ENCODE results near the gene APBA1. TPM values are rescaled to one million over a fixed set of nuclear protein-coding genes. Genes with fewer than 3 reads are reported as not detected.
A peak's percentile ranks its signal among the peaks of the same experiment; 100 is the strongest.

APBA1 gene
- total and polyA plus RNA-seq, 4 experiments from 2014 or later: 0.83 to 2.0 (median 0.90) TPM; not detected in 1

- Histone ChIP-seq H3K4me3 (ENCODE audit: low read length in 2 of 2) (no peak overlapping the region), H3K27ac (ENCODE audit: low read depth, low read length) (no peak overlapping the region), H3K4me1 (ENCODE audit: insufficient read depth, low read length) (no peaks in the 10 kb centered on the region), H3K36me3 (ENCODE audit: insufficient read depth, low read length) (no peaks in the 10 kb centered on the region), H3K27me3 (ENCODE audit: insufficient read depth, low read length) (no peaks in the 10 kb centered on the region), H3K9me3 (ENCODE audit: control insufficient read depth in 1 of 2, low read length in 2 of 2) (peaks cover 0 to 11% of the 10 kb centered on the region in 2 donors)
- Mint-ChIP-seq H3K4me1 (no peaks in the 10 kb centered on the region), H3K36me3 (peaks cover 3 to 4% of the 10 kb centered on the region in 2 donors), H3K4me3 (no peak overlapping the region), H3K27ac (no peak overlapping the region), H3K27me3 (peaks cover 8 to 12% of the 10 kb centered on the region in 2 donors), H3K9me3 (peaks cover 0 to 70% (median 44%) of the 10 kb centered on the region in 8 donors)
- intact Hi-C loops (cut with micrococcal nuclease): no loop called here
- POLR2A ChIA-PET (ENCODE audit: partially characterized antibody): no interaction called here
- CTCF ChIA-PET (ENCODE audit: partially characterized antibody): no interaction called here
- no peak for DNase-seq
These were observed 24.6 kb upstream of the APBA1 start for GRCh38 chr9:69696802-69697201.

DNA sequence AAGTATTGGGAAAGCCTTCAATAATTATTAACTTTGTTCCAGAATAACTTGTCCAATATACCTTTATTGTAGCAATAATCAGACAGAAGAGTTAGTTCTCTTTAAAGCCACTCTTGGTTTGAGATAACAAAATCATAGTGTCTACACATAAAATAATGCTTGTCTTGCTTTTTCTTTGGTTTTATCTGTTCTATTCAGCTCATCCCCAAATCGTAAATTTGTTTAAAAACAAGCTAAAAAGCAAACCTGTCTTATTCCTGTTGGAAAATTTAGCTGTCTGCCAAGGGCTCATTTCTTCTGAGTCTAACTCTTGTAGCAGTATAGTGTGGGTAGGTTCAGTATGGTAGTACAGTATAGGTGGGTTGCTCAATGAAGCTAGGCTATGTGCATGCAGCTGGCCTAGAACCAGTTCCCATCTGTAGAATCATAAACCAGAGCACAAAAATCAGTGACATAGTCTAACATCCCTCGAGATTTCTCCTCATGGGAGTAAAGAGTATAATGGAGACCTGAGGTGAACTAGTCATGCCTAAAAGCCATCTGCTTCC is 17.9 kb upstream of the APBA1 start:
- peaks cover 3 to 12% of the 10 kb centered on the region in 2 donors for H3K27me3 Mint-ChIP-seq
- H3K27ac Mint-ChIP-seq: no peak overlapping the region
- H3K27me3 ChIP-seq (ENCODE audit: insufficient read depth, low read length): no peaks in the 10 kb centered on the region
- no peaks in the 10 kb centered on the region for H3K4me1 ChIP-seq (ENCODE audit: insufficient read depth, low read length)
- H3K9me3 Mint-ChIP-seq: peaks cover 0 to 18% (median 3%) of the 10 kb centered on the region in 8 donors
- CTCF ChIA-PET (ENCODE audit: partially characterized antibody): interaction anchor here (1.2 kb wide), 1 partner anchor 17 kb away, joined by 3 read pairs; no protein-coding TSS in a partner anchor
- no peak for DNase-seq
- H3K4me3 ChIP-seq (ENCODE audit: low read length in 2 of 2): no peak overlapping the region
- H3K4me3 Mint-ChIP-seq: no peak overlapping the region
- no peaks in the 10 kb centered on the region for H3K36me3 ChIP-seq (ENCODE audit: insufficient read depth, low read length)
- H3K9me3 ChIP-seq (ENCODE audit: control insufficient read depth in 1 of 2, low read length in 2 of 2): no peaks in the 10 kb centered on the region
- intact Hi-C loops (cut with micrococcal nuclease): no loop called here
- no peaks in the 10 kb centered on the region for H3K4me1 Mint-ChIP-seq
- POLR2A ChIA-PET (ENCODE audit: partially characterized antibody): no interaction called here
- H3K27ac ChIP-seq (ENCODE audit: low read depth, low read length): no peak overlapping the region
- H3K36me3 Mint-ChIP-seq: no peaks in the 10 kb centered on the region

- no peaks in the 10 kb centered on the region for H3K27me3 ChIP-seq (ENCODE audit: insufficient read depth, low read length)
- Mint-ChIP-seq H3K4me3 (no peak overlapping the region), H3K27ac (no peak overlapping the region), H3K36me3 (no peaks in the 10 kb centered on the region), H3K27me3 (peaks cover 2 to 6% of the 10 kb centered on the region in 2 donors), H3K9me3 (no peaks in the 10 kb centered on the region), H3K4me1 (no peaks in the 10 kb centered on the region)
- H3K36me3 ChIP-seq (ENCODE audit: insufficient read depth, low read length): no peaks in the 10 kb centered on the region
- H3K4me1 ChIP-seq (ENCODE audit: insufficient read depth, low read length): no peaks in the 10 kb centered on the region
- ChIA-PET POLR2A (ENCODE audit: partially characterized antibody) (no interaction called here), CTCF (ENCODE audit: partially characterized antibody) (no interaction called here)
- H3K27ac ChIP-seq (ENCODE audit: low read depth, low read length): no peak overlapping the region
- DNase-seq: no peak
- intact Hi-C loops (cut with micrococcal nuclease): no loop called here
- H3K4me3 ChIP-seq (ENCODE audit: low read length in 2 of 2): no peak overlapping the region
- no peaks in the 10 kb centered on the region for H3K9me3 ChIP-seq (ENCODE audit: control insufficient read depth in 1 of 2, low read length in 2 of 2)
These were observed 11.8 kb upstream of the APBA1 start for GRCh38 chr9:69683927-69684326.

- POLR2A ChIA-PET (ENCODE audit: partially characterized antibody): no interaction called here
- CTCF ChIA-PET (ENCODE audit: partially characterized antibody): no interaction called here
- no peak for DNase-seq
- Mint-ChIP-seq H3K36me3 (no peaks in the 10 kb centered on the region), H3K4me1 (peaks cover 7 to 12% (median 8%) of the 10 kb centered on the region in 4 donors), H3K27me3 (peaks cover 7 to 17% of the 10 kb centered on the region in 2 donors), H3K27ac (no peak overlapping the region), H3K4me3 (no peak overlapping the region), H3K9me3 (no peaks in the 10 kb centered on the region)
- H3K27me3 ChIP-seq (ENCODE audit: insufficient read depth, low read length): no peaks in the 10 kb centered on the region
- no peaks in the 10 kb centered on the region for H3K4me1 ChIP-seq (ENCODE audit: insufficient read depth, low read length)
- H3K4me3 ChIP-seq (ENCODE audit: low read length in 2 of 2): no peak overlapping the region
- no peak overlapping the region for H3K27ac ChIP-seq (ENCODE audit: low read depth, low read length)
- no peaks in the 10 kb centered on the region for H3K9me3 ChIP-seq (ENCODE audit: control insufficient read depth in 1 of 2, low read length in 2 of 2)
- no peaks in the 10 kb centered on the region for H3K36me3 ChIP-seq (ENCODE audit: insufficient read depth, low read length)
- intact Hi-C loops (cut with micrococcal nuclease): loop anchor here (10.0 kb wide), 1 partner anchor 736 kb away; the partner anchor contains the start of gene KLF9
These were observed 6.8 kb upstream of the APBA1 start for GRCh38 chr9:69678843-69679538.

GRCh38 chr9:69677931-69678330 is 5.8 kb upstream of the APBA1 start:
- no peak overlapping the region for H3K27ac ChIP-seq (ENCODE audit: low read depth, low read length)
- no peaks in the 10 kb centered on the region for H3K36me3 ChIP-seq (ENCODE audit: insufficient read depth, low read length)
- no peak overlapping the region for H3K4me3 Mint-ChIP-seq
- no peak for DNase-seq
- H3K4me1 ChIP-seq (ENCODE audit: insufficient read depth, low read length): peaks cover 5% of the 10 kb centered on the region
- H3K4me3 ChIP-seq (ENCODE audit: low read length in 2 of 2): no peak overlapping the region
- H3K9me3 Mint-ChIP-seq: no peaks in the 10 kb centered on the region
- peaks cover 9 to 16% (median 13%) of the 10 kb centered on the region in 4 donors for H3K4me1 Mint-ChIP-seq
- ChIA-PET POLR2A (ENCODE audit: partially characterized antibody) (no interaction called here), CTCF (ENCODE audit: partially characterized antibody) (no interaction called here)
- intact Hi-C loops (cut with micrococcal nuclease): loop anchor here (10.0 kb wide), 1 partner anchor 737 kb away; the partner anchor contains the start of gene KLF9
- peaks cover 5 to 14% of the 10 kb centered on the region in 2 donors for H3K27me3 Mint-ChIP-seq
- H3K27me3 ChIP-seq (ENCODE audit: insufficient read depth, low read length): no peaks in the 10 kb centered on the region
- H3K36me3 Mint-ChIP-seq: no peaks in the 10 kb centered on the region
- H3K9me3 ChIP-seq (ENCODE audit: control insufficient read depth in 1 of 2, low read length in 2 of 2): no peaks in the 10 kb centered on the region
- H3K27ac Mint-ChIP-seq: no peak overlapping the region

DNA sequence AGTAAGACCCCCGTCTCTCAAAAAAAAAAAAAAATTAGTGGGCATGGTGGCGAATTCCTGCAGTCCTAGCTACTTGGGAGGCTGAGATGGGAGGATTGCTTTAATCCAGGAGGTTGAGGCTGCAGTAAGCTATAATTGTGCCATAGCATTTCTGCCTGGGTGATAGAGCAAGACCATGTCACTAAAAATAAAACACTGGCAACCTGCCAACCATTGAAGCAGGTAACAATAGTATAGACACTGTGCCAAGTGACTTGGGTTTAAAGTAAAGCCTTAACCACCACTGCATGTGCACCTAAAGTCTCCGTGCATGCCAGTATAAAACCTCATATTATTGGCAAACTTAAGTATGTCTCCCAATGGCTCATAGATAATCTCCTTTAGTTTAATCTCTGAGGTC is 3.4 kb upstream of the APBA1 start:
- no peak overlapping the region for H3K4me3 Mint-ChIP-seq
- intact Hi-C loops (cut with micrococcal nuclease): loop anchor here (10.0 kb wide), 1 partner anchor 739 kb away; the partner anchor contains the start of gene KLF9

DNA sequence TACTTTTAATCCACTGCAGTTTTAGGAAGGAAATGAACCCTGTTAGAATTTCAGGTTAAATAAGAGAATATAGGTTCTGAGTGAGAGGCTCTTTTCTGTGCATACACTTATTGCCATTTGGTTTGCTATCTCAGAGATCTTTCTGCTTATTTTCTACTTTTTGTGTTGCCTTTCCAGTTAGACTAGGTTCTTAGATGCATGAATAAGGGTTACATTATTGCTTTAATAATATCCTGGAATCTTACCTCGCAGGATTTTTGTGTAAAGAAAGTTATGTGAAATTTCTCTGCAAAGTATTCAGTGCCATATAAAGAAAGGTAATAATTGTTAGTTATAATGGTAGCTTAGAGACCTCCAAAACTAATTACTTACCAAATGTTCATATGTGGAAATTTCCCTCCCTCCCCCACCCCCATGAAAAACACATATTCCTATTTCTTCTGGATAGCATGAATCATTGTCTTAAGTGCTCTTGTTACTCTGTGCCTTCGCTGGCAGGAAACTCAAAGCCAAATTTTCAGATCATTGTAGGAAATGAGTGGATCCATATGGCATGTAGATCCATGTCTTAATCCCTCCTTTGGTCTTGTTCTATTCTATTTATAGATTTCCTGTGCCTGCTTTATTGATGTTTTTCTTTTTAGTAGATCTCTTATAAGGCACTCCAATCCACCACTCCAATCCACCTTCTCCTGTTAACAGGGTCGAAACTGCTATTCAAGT is 2.7 kb upstream of the APBA1 start:
- Histone ChIP-seq H3K36me3 (ENCODE audit: insufficient read depth, low read length) (no peaks in the 10 kb centered on the region), H3K9me3 (ENCODE audit: control insufficient read depth in 1 of 2, low read length in 2 of 2) (no peaks in the 10 kb centered on the region), H3K27me3 (ENCODE audit: insufficient read depth, low read length) (peaks cover 6% of the 10 kb centered on the region), H3K4me3 (ENCODE audit: low read length in 2 of 2) (no peak overlapping the region), H3K27ac (ENCODE audit: low read depth, low read length) (no peak overlapping the region), H3K4me1 (ENCODE audit: insufficient read depth, low read length) (peaks cover 12% of the 10 kb centered on the region)
- no peaks in the 10 kb centered on the region for H3K36me3 Mint-ChIP-seq
- peaks cover 14 to 26% of the 10 kb centered on the region in 2 donors for H3K27me3 Mint-ChIP-seq
- intact Hi-C loops (cut with micrococcal nuclease): loop anchor here (10.0 kb wide), 1 partner anchor 740 kb away; the partner anchor contains the start of gene KLF9
- H3K4me1 Mint-ChIP-seq: peaks cover 12 to 29% (median 18%) of the 10 kb centered on the region in 4 donors
- CTCF ChIA-PET (ENCODE audit: partially characterized antibody): no interaction called here
- peak overlapping the region in 5 of 8 donors; percentile 17 to 62 (median 49) for H3K4me3 Mint-ChIP-seq
- no peak for DNase-seq
- POLR2A ChIA-PET (ENCODE audit: partially characterized antibody): no interaction called here
- H3K9me3 Mint-ChIP-seq: no peaks in the 10 kb centered on the region
- H3K27ac Mint-ChIP-seq: peak overlapping the region in 2 of 7 donors; percentile 25 to 55

More for the DNA sequence above, 3.4 kb upstream of the APBA1 start:
- Histone ChIP-seq H3K4me1 (ENCODE audit: insufficient read depth, low read length) (peaks cover 12% of the 10 kb centered on the region), H3K27ac (ENCODE audit: low read depth, low read length) (no peak overlapping the region), H3K36me3 (ENCODE audit: insufficient read depth, low read length) (no peaks in the 10 kb centered on the region), H3K27me3 (ENCODE audit: insufficient read depth, low read length) (peaks cover 6% of the 10 kb centered on the region), H3K9me3 (ENCODE audit: control insufficient read depth in 1 of 2, low read length in 2 of 2) (no peaks in the 10 kb centered on the region), H3K4me3 (ENCODE audit: low read length in 2 of 2) (no peak overlapping the region)
- Mint-ChIP-seq H3K27ac (no peak overlapping the region), H3K36me3 (no peaks in the 10 kb centered on the region), H3K27me3 (peaks cover 14 to 24% of the 10 kb centered on the region in 2 donors), H3K4me1 (peaks cover 12 to 29% (median 18%) of the 10 kb centered on the region in 4 donors), H3K9me3 (no peaks in the 10 kb centered on the region)
- CTCF ChIA-PET (ENCODE audit: partially characterized antibody): no interaction called here
- POLR2A ChIA-PET (ENCODE audit: partially characterized antibody): no interaction called here
- no peak for DNase-seq
